Sigmoid colon (tissue), 4 donors: ENCODE measurements around the gene PACRG.

Experiments
- POLR2A ChIP-seq, 2 donors: fragments of 450-650 bp; IDR thresholded peaks; one replicate each; pipeline ENCODE4 v1.6.1; 2016; ENCODE audit warnings: antibody characterized with exemption in 2 of 2, mild to moderate bottlenecking in 2 of 2, moderate library complexity in 2 of 2
- POLR2AphosphoS5 ChIP-seq, 4 donors: sonication (generic); formaldehyde crosslinking; IDR thresholded peaks; one replicate each; pipeline ENCODE4 v1.6.1; 2017; ENCODE audit warnings: antibody characterized with exemption in 4 of 4
- TF ChIP-seq, protein P1 (sequence below), 4 experiments: fragments of 450-650 bp in 3 of 4; fragments of 200-600 bp in 1 of 4; IDR thresholded peaks; one replicate each; pipeline ENCODE4 v1.5.1; 2016 to 2019; ENCODE audit warnings: antibody characterized with exemption in 4 of 4, mild to moderate bottlenecking in 3 of 4, moderate library complexity in 2 of 4

DNA sequence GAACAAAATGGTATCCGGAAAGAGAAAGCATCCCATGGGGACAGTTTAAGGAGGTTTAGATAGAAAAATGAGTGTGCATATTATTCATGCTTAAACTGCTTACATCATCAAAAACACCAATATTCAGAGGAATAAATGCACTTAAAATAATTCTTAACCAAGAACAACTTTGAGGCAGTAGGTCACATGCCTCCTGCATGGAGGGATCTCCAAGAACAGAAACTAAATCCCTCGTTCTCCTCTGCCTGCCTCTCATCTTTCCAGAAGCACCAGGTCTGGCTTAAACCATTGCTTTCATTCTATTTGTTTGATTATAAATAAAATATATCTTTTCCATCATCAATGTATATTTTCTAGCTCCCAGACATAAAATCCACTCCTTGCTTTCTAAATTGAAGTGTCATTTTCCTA is 583.2 kb downstream of the PACRG start:
- TF ChIP-seq, protein P1, sequence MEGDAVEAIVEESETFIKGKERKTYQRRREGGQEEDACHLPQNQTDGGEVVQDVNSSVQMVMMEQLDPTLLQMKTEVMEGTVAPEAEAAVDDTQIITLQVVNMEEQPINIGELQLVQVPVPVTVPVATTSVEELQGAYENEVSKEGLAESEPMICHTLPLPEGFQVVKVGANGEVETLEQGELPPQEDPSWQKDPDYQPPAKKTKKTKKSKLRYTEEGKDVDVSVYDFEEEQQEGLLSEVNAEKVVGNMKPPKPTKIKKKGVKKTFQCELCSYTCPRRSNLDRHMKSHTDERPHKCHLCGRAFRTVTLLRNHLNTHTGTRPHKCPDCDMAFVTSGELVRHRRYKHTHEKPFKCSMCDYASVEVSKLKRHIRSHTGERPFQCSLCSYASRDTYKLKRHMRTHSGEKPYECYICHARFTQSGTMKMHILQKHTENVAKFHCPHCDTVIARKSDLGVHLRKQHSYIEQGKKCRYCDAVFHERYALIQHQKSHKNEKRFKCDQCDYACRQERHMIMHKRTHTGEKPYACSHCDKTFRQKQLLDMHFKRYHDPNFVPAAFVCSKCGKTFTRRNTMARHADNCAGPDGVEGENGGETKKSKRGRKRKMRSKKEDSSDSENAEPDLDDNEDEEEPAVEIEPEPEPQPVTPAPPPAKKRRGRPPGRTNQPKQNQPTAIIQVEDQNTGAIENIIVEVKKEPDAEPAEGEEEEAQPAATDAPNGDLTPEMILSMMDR (IDR thresholded peaks at IDR 0.05) = no peak
- TF ChIP-seq POLR2AphosphoS5 (IDR thresholded peaks at IDR 0.05) = no peak
- TF ChIP-seq POLR2A (IDR thresholded peaks at IDR 0.05) = no peak
